CD4-positive, alpha-beta T cell treated with Interleukin-17A for 1 hour (primary cell): ENCODE results near the gene DSP.

ENCODE experiments used
- DNase-seq: peaks from one replicate; pipeline ENCODE4 v3.0.0-alpha.2; 2020

DSP gene

DNA sequence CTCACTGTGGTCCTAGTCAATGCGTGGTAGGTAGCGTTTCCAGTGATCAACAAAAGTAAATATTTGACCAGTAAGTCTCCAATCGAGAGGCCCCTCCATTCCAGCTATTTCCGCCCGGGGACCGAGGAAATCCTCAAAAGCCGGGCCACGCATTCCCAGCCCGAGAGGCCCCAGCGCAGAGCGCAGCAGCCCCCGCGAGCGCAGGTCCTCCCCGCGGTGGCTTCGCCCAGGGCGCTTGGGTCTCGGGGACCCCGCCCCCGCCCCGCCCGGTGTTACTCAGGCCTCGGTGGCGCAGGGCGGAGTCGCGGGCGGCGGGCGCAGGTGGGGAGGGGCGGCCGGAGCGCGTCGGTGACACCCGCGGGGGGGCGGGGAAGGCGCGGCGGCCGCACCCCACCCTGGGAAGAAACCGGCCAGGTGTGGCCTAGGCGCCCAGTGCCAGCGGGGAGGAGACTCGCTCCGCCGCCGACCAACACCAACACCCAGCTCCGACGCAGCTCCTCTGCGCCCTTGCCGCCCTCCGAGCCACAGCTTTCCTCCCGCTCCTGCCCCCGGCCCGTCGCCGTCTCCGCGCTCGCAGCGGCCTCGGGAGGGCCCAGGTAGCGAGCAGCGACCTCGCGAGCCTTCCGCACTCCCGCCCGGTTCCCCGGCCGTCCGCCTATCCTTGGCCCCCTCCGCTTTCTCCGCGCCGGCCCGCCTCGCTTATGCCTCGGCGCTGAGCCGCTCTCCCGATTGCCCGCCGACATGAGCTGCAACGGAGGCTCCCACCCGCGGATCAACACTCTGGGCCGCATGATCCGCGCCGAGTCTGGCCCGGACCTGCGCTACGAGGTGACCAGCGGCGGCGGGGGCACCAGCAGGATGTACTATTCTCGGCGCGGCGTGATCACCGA lies at the start of gene DSP:
Gene DSP (plus strand): TSS at position 497 of the 890 bp plus-strand sequence. CDS start 245 bp downstream, at position 742.
- DNase-seq: no peak

GRCh38 chr6:7493866-7494265 lies 47.6 kb upstream of the DSP start:
- DNase-seq: no peak

DNA sequence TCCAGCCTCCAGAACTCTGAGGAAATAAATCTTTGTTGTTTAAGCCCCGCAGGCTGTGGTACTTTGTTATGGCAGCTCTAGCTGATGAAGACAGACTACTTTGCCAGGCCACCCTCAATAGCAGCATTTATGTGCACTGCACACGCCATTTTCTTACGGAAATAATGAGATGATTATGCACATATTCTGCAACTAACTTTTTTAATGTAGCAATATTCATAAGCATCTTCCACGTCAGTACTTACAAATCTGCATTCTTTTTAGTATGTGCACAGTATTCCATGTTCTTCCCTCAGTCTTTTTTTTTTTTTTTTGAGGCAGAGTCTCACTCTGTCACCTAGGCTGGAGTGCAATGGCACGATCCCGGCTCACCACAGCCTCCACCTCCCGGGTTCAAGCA lies 46.8 kb upstream of the DSP start:
- DNase-seq: no peak

DNA sequence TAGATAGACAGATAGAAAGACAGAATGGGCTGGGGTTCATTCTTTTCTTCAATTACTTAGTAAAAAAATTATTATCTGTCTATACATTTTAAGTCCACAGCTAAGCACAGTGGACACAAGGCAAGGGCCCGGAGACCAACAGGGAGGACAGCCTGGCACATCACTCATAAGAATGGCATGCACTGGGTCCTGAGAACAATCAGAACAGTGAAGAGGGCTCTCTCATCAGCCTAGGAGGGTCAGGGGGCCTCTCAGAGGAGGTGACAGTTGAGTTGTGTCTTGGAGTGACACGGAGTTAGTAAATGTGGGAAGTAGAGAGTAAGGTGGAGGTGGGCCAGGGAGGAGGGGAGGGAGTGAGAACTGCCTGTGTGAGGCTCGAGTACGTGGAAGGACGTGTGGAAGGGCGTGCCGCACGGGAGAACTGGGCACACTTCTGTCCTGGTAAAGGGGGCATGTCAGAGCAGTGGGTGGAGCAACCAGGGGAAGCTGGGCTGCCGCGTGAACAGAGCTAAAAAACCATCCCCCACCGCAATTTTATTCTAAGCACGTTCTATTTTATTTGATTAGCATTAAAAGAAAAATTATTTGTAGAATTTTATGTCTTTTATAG lies 45.1 kb upstream of the DSP start:
- DNase-seq: no peak

- DNase-seq: no peak
Observed at GRCh38 chr6:7500752-7501282, 40.7 kb upstream of the DSP start.

DNA sequence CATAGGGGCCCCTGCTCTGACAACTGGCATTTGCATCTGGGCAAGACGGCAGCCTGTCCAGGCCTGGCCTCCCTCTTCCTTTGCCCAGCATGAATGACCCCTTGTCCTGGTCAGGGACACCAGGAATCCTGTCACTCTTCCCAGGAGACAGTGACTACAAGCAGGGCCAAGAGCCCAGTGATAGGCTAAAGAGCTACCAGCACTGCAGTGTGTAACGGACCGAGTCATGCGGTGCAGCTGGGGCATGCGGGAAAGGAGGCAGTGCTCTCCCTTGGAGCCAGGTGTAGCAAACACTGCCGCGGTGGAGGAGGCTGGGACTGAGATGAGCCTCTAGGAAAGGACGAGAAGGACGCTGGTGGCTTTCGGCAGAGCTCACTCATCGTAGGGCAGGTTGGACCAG lies 38.7 kb upstream of the DSP start:
- no peak for DNase-seq

GRCh38 chr6:7504041-7504440 lies 37.4 kb upstream of the DSP start:
- DNase-seq: no peak

GRCh38 chr6:7505189-7505699 lies 36.2 kb upstream of the DSP start:
- DNase-seq: no peak

- no peak for DNase-seq
Observed at GRCh38 chr6:7507600-7507999, 33.9 kb upstream of the DSP start.

- no peak for DNase-seq
Observed at GRCh38 chr6:7512320-7512719, 29.2 kb upstream of the DSP start.

DNA sequence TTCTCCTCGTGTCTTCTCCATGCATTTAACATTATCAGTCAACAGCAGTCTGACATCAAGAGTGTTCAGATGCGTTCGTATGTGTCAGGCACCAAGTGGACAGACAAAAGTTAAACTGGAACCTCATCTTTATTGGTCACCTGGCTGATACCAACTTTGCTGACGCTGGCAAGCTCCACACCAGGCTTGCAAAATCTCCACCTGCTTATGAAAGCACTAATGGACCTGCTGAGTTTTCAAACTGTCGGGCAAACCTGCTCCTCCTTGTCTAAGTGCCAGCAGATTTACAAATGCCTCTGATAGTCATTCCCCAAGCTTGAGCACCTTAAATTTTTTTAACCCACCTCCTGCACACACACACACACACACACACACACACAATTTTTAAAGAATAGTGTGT lies 27.9 kb upstream of the DSP start:
- no peak for DNase-seq

- DNase-seq: no peak
Observed at GRCh38 chr6:7515363-7515762, 26.1 kb upstream of the DSP start.

GRCh38 chr6:7518877-7519276 lies 22.6 kb upstream of the DSP start:
- no peak for DNase-seq

DNA sequence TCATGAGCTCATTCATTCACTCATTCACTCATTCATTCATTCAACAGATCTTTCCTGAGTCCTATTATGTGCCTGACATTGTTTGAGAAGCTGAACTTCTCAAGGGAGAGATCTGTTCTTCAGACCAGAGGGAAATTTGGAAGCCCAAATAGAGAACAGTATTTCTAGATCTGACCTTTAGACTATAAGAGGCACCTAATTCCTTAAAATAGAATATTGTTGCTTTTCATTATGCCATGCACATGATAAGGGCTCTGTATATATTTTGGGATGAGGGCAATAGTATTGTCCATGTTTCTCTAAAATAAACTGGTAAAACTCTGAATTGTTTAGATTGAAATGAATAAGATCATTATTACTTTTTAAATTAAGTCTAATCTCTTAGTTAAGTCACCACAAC lies 18.6 kb upstream of the DSP start:
- DNase-seq: no peak

GRCh38 chr6:7523922-7524321 lies 17.5 kb upstream of the DSP start:
- DNase-seq: no peak

DNA sequence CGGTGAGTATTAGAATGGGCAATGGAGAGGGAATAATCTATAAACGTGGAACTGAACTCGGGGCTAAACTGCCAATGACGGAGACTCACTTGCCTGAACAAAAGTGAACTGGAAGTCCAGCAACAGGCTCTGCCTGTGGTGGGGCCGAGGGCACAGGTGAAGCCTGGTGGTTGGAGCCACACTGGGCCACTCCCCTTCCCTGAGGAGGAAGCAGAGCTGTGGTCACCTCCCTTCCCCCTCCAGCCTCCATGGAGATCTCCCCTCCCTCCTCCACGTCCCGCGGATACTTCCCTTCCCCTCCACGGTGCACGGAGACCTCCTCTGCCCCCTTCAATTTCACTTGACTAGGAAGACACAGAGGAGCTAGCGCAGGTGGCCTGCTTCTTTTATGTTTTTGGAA lies 14.7 kb upstream of the DSP start:
- no peak for DNase-seq

GRCh38 chr6:7528565-7528964 lies 12.9 kb upstream of the DSP start:
- no peak for DNase-seq

DNA sequence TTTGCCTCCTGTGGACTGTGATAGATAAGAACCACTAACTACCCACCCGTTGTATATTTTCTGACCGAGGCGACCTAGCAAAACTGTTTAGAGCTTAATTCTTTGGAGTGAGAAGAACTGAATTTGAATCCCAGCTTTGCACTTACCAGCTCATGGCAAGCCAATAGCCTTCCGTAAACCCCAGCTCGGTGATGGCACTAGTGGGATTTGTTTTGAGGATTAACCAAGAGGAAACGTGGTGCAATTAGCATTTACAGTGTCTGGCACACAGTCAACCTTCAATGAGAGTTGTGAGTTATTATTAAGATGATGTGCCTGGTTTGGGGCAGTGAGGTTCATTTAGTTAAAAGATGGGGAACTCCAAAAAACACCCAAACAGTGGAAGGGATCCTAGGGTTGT lies 12.3 kb upstream of the DSP start:
- no peak for DNase-seq

GRCh38 chr6:7532232-7532631 lies 9.2 kb upstream of the DSP start:
- DNase-seq: no peak

GRCh38 chr6:7532821-7533220 lies 8.7 kb upstream of the DSP start:
- DNase-seq: no peak

- no peak for DNase-seq
Observed at GRCh38 chr6:7534192-7534591, 7.3 kb upstream of the DSP start.

- DNase-seq: no peak
Observed at GRCh38 chr6:7535498-7535897, 6.0 kb upstream of the DSP start.

DNA sequence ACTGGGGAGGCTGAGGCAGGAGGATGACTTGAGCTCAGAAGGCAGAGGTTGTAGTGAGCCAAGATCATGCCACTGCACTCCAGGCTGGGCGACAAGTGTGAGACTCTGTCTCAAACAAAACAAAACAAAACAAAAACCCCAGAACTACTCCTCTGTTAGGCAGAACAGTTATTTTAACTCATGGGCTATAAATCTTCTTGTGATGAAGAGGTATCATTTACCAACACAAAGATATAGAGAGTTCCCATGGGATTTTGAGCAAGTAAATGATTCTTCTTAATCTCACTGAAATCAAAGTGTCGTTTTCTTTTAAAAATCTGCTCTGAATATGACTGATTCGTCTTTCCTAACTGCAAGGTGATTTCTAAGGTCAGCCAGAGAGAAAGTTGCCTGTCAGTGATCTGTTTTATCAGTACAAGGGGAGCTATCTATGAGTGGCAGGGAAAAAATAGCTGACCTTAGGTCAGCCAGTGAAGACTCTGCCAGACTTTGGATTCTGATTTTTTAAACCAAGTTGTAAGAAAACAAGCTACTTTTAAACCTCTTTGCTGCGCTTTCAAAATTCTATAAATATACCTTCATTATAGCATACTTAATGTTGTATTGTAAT lies 3.8 kb upstream of the DSP start:
- DNase-seq: no peak

DNA sequence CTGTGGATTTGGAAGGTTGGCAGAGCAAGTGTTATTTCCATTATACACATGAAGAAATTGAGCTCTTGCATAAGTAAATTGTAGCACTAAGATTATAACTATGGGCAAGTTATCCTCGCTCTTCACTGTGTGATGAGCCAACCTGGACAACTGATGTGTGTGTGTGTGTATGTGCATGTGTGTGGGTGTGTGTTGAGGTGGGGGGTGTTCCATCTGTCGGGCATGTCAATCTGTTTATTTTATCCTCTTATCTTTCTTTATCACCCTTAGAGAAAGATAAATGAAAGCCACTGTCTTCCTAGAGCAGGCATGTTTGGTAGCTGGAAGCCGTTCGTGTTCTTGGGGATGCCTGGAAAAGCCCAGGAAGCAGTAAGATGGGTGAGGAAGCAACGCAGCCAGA lies 3.0 kb upstream of the DSP start:
- DNase-seq: no peak
